Measurements from ENCODE around the gene CCNY.

DNA sequence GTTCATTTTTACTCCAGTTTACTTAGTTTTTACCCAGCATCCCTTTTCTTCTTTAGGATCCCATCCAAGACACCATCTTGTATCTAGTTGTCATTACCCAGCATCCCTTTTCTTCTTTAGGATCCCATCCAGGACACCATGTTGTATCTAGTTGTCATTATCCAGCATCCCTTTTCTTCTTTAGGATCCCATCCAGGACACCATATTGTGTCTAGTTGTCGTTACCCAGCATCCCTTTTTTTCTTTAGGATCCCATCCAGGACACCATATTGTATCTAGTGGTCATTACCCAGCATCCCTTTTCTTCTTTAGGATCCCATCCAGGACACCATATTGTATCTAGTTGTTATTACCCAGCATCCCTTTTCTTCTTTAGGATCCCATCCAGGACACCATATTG lies 205.4 kb downstream of the CCNY start:
- TF ChIP-seq, protein P1, sequence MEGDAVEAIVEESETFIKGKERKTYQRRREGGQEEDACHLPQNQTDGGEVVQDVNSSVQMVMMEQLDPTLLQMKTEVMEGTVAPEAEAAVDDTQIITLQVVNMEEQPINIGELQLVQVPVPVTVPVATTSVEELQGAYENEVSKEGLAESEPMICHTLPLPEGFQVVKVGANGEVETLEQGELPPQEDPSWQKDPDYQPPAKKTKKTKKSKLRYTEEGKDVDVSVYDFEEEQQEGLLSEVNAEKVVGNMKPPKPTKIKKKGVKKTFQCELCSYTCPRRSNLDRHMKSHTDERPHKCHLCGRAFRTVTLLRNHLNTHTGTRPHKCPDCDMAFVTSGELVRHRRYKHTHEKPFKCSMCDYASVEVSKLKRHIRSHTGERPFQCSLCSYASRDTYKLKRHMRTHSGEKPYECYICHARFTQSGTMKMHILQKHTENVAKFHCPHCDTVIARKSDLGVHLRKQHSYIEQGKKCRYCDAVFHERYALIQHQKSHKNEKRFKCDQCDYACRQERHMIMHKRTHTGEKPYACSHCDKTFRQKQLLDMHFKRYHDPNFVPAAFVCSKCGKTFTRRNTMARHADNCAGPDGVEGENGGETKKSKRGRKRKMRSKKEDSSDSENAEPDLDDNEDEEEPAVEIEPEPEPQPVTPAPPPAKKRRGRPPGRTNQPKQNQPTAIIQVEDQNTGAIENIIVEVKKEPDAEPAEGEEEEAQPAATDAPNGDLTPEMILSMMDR (conservative IDR thresholded peaks at IDR 0.05; ENCODE audit: low read length), result no peak
- TF ChIP-seq EZH2phosphoT487 (IDR thresholded peaks at IDR 0.05; ENCODE audit: borderline replicate concordance, low read depth, low read length), result no peak

Measured in OCI-LY7 (cell line).